K562 (cell line): ENCODE measurements around the gene SIGLEC9. TPM values are rescaled to one million over a fixed set of nuclear protein-coding genes. Genes with fewer than 3 reads are reported as not detected.

Source experiments
- BRD4 ChIP-seq: fragments of 200-600 bp; sonication (generic); IDR thresholded peaks from 2 replicates; pipeline ENCODE4 v1.6.1; 2017; ENCODE audit warnings: inconsistent platforms
- CEBPG ChIP-seq, 3 experiments: fragments of 200-800 bp in 1 of 3; sonication (Bioruptor generic) in 1 of 3; sonication (generic) in 1 of 3; formaldehyde crosslinking in 1 of 3; IDR thresholded peaks in 2 of 3; conservative IDR thresholded peaks in 1 of 3; 2 replicates each; pipeline versions ENCODE4 v1.6.1 to v1.8.0; 2016 to 2022; ENCODE audit warnings: missing compliant biosample characterization in 2 of 3, missing genetic modification characterization in 2 of 3, mild to moderate bottlenecking in 1 of 3, missing genetic modification reagents in 1 of 3
- CSDE1 ChIP-seq, 2 experiments: fragments of 450-650 bp; IDR thresholded peaks; 2 replicates each; pipeline ENCODE4 v1.6.1; 2016; ENCODE audit warnings: mild to moderate bottlenecking in 1 of 2
- E2F1 ChIP-seq: sonication (generic); formaldehyde crosslinking; IDR thresholded peaks from 2 replicates; pipeline ENCODE4 v1.8.1; 2023; ENCODE audit warnings: mild to moderate bottlenecking, missing genetic modification reagents, moderate library complexity
- EP300 ChIP-seq: IDR thresholded peaks from 2 replicates; pipeline ENCODE4 v1.6.1; 2012; ENCODE audit warnings: low read length, improper control_type of control experiment
- HDAC1 ChIP-seq, 2 experiments: fragments of 450-650 bp; IDR thresholded peaks; 2 replicates each; pipeline ENCODE4 v1.6.1; 2016 to 2017; ENCODE audit warnings: inconsistent platforms in 1 of 2, mild to moderate bottlenecking in 1 of 2, moderate library complexity in 1 of 2
- HLTF ChIP-seq: fragments of 450-650 bp; IDR thresholded peaks from 2 replicates; pipeline ENCODE4 v1.6.1; 2016
- HOMEZ ChIP-seq: fragments of 250-450 bp; sonication (Bioruptor Pico); IDR thresholded peaks from 2 replicates; pipeline ENCODE4 v1.4.0; 2020; ENCODE audit warnings: mild to moderate bottlenecking, moderate library complexity
- KAT2B ChIP-seq: IDR thresholded peaks from one replicate; pipeline ENCODE4 v1.6.1; 2012; ENCODE audit warnings: low read depth, mild to moderate bottlenecking, control low read depth, inconsistent platforms, low read length, moderate library complexity
- MTF1 ChIP-seq: fragments of 250-450 bp; sonication (Bioruptor Pico); IDR thresholded peaks from 2 replicates; pipeline ENCODE4 v1.9.0; 2021; ENCODE audit warnings: moderate library complexity, mild to moderate bottlenecking, inconsistent platforms, borderline replicate concordance
- NFIX ChIP-seq: fragments of 250-450 bp; sonication (Bioruptor Pico); IDR thresholded peaks from 2 replicates; pipeline ENCODE4 v1.4.0; 2020; ENCODE audit warnings: low read depth, mild to moderate bottlenecking, moderate library complexity
- NFXL1 ChIP-seq: fragments of 450-650 bp; formaldehyde crosslinking; IDR thresholded peaks from 2 replicates; pipeline ENCODE4 v1.4.0; 2021; ENCODE audit warnings: mild to moderate bottlenecking
- PHTF2 ChIP-seq: fragments of 250-450 bp; sonication (Bioruptor Pico); IDR thresholded peaks from 2 replicates; pipeline ENCODE4 v1.5.0; 2021; ENCODE audit warnings: mild to moderate bottlenecking
- SAFB ChIP-seq: fragments of 200-400 bp; formaldehyde crosslinking; IDR thresholded peaks from 2 replicates; pipeline ENCODE4 v1.6.1; 2017; ENCODE audit warnings: low read depth, low read length, borderline replicate concordance
- TEAD1 ChIP-seq, 2 experiments: fragments of 450-650 bp in 1 of 2; sonication (generic) in 1 of 2; formaldehyde crosslinking; IDR thresholded peaks; 2 replicates each; pipeline versions ENCODE4 v1.4.0 to v1.8.0; 2020 to 2022; ENCODE audit warnings: mild to moderate bottlenecking in 2 of 2, missing genetic modification reagents in 1 of 2
- UBTF ChIP-seq, 2 experiments: IDR thresholded peaks; 2 replicates each; pipeline ENCODE4 v1.6.1; 2012; ENCODE audit warnings: improper control_type of control experiment in 2 of 2, low read depth in 2 of 2, low read length in 2 of 2, borderline replicate concordance in 1 of 2
- ZBTB49 ChIP-seq: sonication (generic); formaldehyde crosslinking; IDR thresholded peaks from 2 replicates; pipeline ENCODE4 v1.8.0; 2022; ENCODE audit warnings: missing genetic modification reagents, mild to moderate bottlenecking, borderline replicate concordance
- ZFP36 ChIP-seq: fragments of 150-350 bp; IDR thresholded peaks from 2 replicates; pipeline ENCODE4 v1.6.1; 2018; ENCODE audit warnings: low read length, low read depth; ENCODE audit not compliant: partially characterized antibody
- ZFX ChIP-seq: sonication (generic); formaldehyde crosslinking; IDR thresholded peaks from 2 replicates; pipeline ENCODE4 v1.8.0; 2022; ENCODE audit warnings: mild to moderate bottlenecking, missing genetic modification reagents, moderate library complexity
- ZNF175 ChIP-seq: fragments of 200-800 bp; sonication (Bioruptor generic); IDR thresholded peaks from 2 replicates; pipeline ENCODE4 v1.6.1; 2016; ENCODE audit warnings: low read depth, mild to moderate bottlenecking, missing genetic modification characterization, missing compliant biosample characterization
- polyA plus RNA-seq, 8 experiments: library from polyadenylated mRNA; depleted of rRNA in 4 of 8; stranded (reverse) in 5 of 8; unstranded in 3 of 8; fragments of >200 nt; fragmentation: Nextera tagmentation in 2 of 8; fragmentation: Illumina TruSeq in 1 of 8; extraction: Ambion mirVana in 2 of 8; extraction: Trizol in 1 of 8; gene quantifications; 2 replicates each; pipeline versions ENCODE4 v1.2.1 to v1.2.3, GENCODE V29; 2011 to 2014; ENCODE audit warnings: inconsistent platforms in 1 of 8, missing spikeins in 1 of 8
- total RNA-seq, 7 experiments: library from RNA; depleted of rRNA in 6 of 7; stranded (reverse); fragments of >200 nt in 6 of 7; fragmentation: Illumina TruSeq in 2 of 7; extraction: Trizol in 2 of 7; gene quantifications; 2 replicates each; pipeline versions ENCODE4 v1.2.1 to v1.2.3, GENCODE V29; 2011 to 2021; ENCODE audit warnings: low replicate concordance in 1 of 7

SIGLEC9 gene
- total and polyA plus RNA-seq, 9 of the 15 experiments (the other 6 are each of a cell fraction or from before 2014, with no cell fraction given), result 0.09 to 0.34 (median 0.22) TPM; not detected in 4

GRCh38 chr19:51158474-51159129 is 33.9 kb downstream of the SIGLEC9 start (continued):
- TF ChIP-seq HLTF (no peak), MTF1 (CRISPR knock-in tag) (no peak), CEBPG (CRISPR knock-in tag; IDR thresholded peaks at IDR 0.05) (no peak), CEBPG (tag; conservative IDR thresholded peaks at IDR 0.05 in 1 of 2, IDR thresholded peaks at IDR 0.05 in 1 of 2) (no peak), E2F1 (no peak), KAT2B (no peak), HDAC1 (IDR thresholded peaks at IDR 0.05) (no peak), CSDE1 (IDR thresholded peaks at IDR 0.05) (peak in 1 of 2 experiments; percentile 51; a peak in 1 of 4 replicates), SAFB (no peak), EP300 (no peak), ZNF175 (CRISPR knock-in tag) (0 out of 2 replicates have a peak, but pooled peaks have one; percentile 32), UBTF (IDR thresholded peaks at IDR 0.05; ENCODE audit: borderline replicate concordance in 1 of 2, low read depth in 2 of 2, low read length in 2 of 2) (no peak), NFIX (CRISPR knock-in tag) (no peak), BRD4 (no peak), ZBTB49 (CRISPR knock-in tag) (no peak), NFXL1 (CRISPR knock-in tag) (no peak), HOMEZ (CRISPR knock-in tag) (no peak), ZFP36 (peak; percentile 32), ZFX (CRISPR knock-in tag) (no peak), TEAD1 (CRISPR knock-in tag; IDR thresholded peaks at IDR 0.05) (no peak), PHTF2 (CRISPR knock-in tag) (0 out of 2 replicates have a peak, but pooled peaks have one; percentile 7)
